Measurements from ENCODE around the gene PLPP6. TPM values are rescaled to one million over a fixed set of nuclear protein-coding genes. Genes with fewer than 3 reads are reported as not detected.
A peak's percentile ranks its signal among the peaks of the same experiment; 100 is the strongest.

Gene PLPP6
- total and polyA plus RNA-seq, 2 of the 8 experiments (the other 6 are each of a cell fraction or from before 2014, with no cell fraction given) = 11.8 to 13.3 TPM

DNA sequence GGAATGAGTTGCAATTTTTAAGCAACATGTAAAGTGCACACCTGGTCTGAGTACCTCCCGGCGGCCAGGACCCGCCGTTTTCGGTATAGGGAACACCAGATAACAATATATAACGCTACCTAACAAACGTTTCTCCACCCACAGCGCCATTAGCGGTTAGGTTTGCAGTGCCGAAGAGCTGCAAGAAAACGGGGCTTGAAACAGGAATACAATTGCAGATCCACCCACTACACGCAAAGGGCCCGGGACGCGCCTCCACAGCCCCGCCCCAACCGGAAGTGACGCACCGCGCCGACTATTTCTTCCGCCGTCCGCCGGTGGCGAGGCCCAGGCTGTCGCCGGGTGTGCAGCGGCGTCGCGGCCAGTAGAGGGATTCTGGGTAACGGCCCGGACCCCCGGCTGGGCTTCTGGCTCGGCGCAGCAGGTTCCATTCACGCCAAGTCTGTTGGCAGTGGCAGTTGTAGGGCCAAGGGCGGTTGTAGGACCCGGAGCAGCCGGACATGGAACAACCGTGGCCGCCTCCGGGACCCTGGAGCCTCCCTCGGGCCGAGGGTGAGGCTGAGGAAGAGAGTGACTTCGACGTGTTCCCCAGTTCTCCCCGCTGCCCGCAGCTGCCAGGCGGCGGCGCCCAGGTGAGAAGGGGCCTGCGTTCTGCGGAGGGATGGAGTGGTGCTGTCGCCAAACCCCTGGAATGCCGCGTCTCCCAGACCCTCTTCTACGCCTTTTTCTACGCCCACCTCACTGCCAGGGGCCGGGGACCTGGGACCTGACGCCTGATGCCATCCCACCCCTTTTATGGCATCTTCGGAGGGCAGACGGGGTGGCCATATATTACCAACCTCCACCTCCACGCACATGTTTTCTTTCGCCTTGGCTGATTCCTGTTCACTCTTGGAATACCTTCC, 17.4 kb downstream of the PLPP6 start, which contains the start of gene CDC37L1 (continued):
- no peak for TF ChIP-seq EGR1 (IDR thresholded peaks at IDR 0.05; ENCODE audit: borderline replicate concordance, low read depth, low read length)
- peak in 1 of 2 experiments; percentile 74; a peak in 2 of 4 replicates for TF ChIP-seq SIN3A (conservative IDR thresholded peaks at IDR 0.05 in 1 of 2, IDR thresholded peaks at IDR 0.05 in 1 of 2; ENCODE audit: low read depth in 1 of 2, low read length in 2 of 2)
- TF ChIP-seq, protein P1, sequence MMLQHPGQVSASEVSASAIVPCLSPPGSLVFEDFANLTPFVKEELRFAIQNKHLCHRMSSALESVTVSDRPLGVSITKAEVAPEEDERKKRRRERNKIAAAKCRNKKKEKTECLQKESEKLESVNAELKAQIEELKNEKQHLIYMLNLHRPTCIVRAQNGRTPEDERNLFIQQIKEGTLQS (IDR thresholded peaks at IDR 0.05; ENCODE audit: insufficient read depth, low read depth, low read length) = no peak
- no peak for TF ChIP-seq SRF (IDR thresholded peaks at IDR 0.05; ENCODE audit: low read depth, low read length)
- TF ChIP-seq, protein P2, sequence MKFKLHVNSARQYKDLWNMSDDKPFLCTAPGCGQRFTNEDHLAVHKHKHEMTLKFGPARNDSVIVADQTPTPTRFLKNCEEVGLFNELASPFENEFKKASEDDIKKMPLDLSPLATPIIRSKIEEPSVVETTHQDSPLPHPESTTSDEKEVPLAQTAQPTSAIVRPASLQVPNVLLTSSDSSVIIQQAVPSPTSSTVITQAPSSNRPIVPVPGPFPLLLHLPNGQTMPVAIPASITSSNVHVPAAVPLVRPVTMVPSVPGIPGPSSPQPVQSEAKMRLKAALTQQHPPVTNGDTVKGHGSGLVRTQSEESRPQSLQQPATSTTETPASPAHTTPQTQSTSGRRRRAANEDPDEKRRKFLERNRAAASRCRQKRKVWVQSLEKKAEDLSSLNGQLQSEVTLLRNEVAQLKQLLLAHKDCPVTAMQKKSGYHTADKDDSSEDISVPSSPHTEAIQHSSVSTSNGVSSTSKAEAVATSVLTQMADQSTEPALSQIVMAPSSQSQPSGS (IDR thresholded peaks at IDR 0.05; ENCODE audit: low read length) = 0 out of 2 replicates have a peak, but pooled peaks have one; percentile 52
- no peak for TF ChIP-seq RXRA (IDR thresholded peaks at IDR 0.05; ENCODE audit: insufficient read depth, low read depth, low read length)
- TF ChIP-seq CEBPB (IDR thresholded peaks at IDR 0.05; ENCODE audit: low read depth, low read length) = no peak
- no peak for TF ChIP-seq HDAC6 (IDR thresholded peaks at IDR 0.05; ENCODE audit: low read depth, low read length)
- 0 out of 2 replicates have a peak, but pooled peaks have one; percentile 12 for TF ChIP-seq KDM5A (IDR thresholded peaks at IDR 0.05; ENCODE audit: low read length)
- TF ChIP-seq, protein P3, sequence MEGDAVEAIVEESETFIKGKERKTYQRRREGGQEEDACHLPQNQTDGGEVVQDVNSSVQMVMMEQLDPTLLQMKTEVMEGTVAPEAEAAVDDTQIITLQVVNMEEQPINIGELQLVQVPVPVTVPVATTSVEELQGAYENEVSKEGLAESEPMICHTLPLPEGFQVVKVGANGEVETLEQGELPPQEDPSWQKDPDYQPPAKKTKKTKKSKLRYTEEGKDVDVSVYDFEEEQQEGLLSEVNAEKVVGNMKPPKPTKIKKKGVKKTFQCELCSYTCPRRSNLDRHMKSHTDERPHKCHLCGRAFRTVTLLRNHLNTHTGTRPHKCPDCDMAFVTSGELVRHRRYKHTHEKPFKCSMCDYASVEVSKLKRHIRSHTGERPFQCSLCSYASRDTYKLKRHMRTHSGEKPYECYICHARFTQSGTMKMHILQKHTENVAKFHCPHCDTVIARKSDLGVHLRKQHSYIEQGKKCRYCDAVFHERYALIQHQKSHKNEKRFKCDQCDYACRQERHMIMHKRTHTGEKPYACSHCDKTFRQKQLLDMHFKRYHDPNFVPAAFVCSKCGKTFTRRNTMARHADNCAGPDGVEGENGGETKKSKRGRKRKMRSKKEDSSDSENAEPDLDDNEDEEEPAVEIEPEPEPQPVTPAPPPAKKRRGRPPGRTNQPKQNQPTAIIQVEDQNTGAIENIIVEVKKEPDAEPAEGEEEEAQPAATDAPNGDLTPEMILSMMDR (IDR thresholded peaks at IDR 0.05; ENCODE audit: control extremely low read depth in 1 of 3, insufficient read depth in 1 of 3, low read depth in 1 of 3, low read length in 3 of 3) = peak; percentile 36 to 56 (median 52); a peak in 3 of 4 replicates
- no peak for TF ChIP-seq RNF2 (IDR thresholded peaks at IDR 0.05; ENCODE audit: borderline replicate concordance, low read depth, low read length, missing control alignments, poor library complexity, severe bottlenecking)
- peak; percentile 62; the same call in 1 of the 2 replicates for TF ChIP-seq PHF8 (conservative IDR thresholded peaks at IDR 0.05; ENCODE audit: low read depth, low read length)
- no peak; the same call in 1 of the 2 replicates for TF ChIP-seq BACH1 (IDR thresholded peaks at IDR 0.05; ENCODE audit: low read length)
- peak; percentile 44 for TF ChIP-seq TAF7 (optimal IDR thresholded peaks at IDR 0.05; ENCODE audit: borderline replicate concordance, low read depth, low read length)
- TF ChIP-seq, protein P4, sequence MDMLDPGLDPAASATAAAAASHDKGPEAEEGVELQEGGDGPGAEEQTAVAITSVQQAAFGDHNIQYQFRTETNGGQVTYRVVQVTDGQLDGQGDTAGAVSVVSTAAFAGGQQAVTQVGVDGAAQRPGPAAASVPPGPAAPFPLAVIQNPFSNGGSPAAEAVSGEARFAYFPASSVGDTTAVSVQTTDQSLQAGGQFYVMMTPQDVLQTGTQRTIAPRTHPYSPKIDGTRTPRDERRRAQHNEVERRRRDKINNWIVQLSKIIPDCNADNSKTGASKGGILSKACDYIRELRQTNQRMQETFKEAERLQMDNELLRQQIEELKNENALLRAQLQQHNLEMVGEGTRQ (IDR thresholded peaks at IDR 0.05; ENCODE audit: low read length) = no peak

All from H1 (cell line).